NCI-H1417 (cell line): ENCODE results near the gene VDAC2.
A peak's percentile ranks its signal among the peaks of the same experiment; 100 is the strongest.

Source experiments
- DNase-seq, 3 experiments: peaks; one replicate each; lab custom pipeline; 2025; lab: John Stamatoyannopoulos, UW

The VDAC2 gene

GRCh38 chr10:75253281-75254220 lies 43.0 kb downstream of the VDAC2 start:
- no peak for DNase-seq

DNA sequence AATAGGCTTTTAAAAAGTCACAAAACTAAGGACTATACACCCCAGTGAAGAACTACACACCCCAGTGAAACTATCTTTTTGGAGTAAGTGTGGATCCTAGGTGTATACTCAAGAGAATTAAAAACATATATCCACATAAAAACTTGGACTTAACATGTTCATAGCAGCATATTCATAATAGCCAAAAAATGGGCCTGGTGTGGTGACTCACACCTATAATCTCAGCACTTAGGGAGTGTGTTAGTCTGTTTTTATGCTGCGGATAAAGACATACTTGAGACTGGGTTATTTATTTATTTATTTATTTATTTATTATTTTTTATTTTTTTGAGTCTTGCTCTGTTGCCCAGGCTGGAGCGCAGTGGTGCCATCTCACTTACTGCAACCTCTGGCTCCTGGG lies 44.1 kb downstream of the VDAC2 start:
- no peak for DNase-seq

DNA sequence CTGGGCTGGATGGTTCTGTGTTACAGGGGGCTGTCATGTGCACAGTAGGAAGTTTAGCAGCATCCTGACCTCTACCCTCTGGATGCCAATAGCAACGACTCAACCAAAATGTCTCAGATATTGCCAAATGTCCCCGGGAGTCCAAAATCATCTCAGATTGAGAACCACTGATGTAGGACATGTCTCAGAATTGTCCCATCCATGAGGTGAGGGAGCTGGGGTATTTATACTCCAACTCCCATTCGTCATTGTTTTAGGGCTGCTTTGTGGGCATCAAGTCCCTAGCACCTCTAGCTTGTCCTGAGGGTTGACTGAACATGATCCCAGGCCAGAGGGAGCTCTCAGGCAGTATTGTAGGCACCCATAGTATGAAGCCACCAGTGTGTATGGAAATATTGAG lies 50.4 kb downstream of the VDAC2 start:
- no peak for DNase-seq

- DNase-seq: peak in 2 of 3 experiments; percentile 20 to 67
Measured at GRCh38 chr10:75261813-75262705, 51.5 kb downstream of the VDAC2 start.

- DNase-seq: no peak
Measured at GRCh38 chr10:75263806-75264205, 53.2 kb downstream of the VDAC2 start.

GRCh38 chr10:75265856-75266255 lies 55.3 kb downstream of the VDAC2 start:
- DNase-seq: no peak

- no peak for DNase-seq
Measured at GRCh38 chr10:75266945-75267344, 56.3 kb downstream of the VDAC2 start.

DNA sequence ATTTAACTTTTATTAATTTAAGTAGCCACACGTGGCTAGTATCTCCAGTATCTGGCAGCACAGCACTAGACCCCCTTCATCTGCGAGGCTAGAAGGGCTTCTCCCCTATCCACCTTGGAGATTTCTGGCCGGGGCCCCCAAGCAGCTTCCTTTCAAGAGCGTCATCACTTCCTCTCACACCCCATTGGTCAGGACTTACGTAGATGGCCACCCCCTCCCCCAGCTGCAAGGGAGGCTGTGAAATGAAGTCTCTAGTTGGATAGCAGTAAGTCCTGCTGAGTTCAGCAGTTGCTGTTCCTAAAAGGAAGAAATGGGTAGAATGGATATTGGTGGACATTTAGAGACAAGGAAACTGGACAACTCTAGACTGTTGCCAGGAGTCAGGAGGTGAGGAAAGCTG lies 59.0 kb downstream of the VDAC2 start:
- DNase-seq: no peak

DNA sequence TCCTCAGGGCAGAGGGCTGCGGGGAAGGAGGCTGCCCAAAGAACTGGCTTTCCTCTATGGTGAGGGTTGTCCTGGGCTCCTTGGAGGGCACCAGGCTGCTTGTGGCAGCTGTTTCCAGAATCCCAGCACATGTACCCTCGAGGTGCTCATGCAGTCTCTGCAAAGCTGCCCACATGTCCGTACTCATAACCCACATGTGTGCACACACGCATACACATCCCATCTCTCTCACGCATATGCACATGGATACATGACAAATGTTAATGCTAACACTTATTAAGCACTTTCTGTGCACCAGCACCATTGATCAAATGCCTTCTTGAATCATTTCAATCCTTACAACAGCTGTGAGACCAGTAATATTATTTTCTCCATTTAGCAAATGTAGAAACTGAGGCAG lies 61.5 kb downstream of the VDAC2 start:
- no peak for DNase-seq

DNA sequence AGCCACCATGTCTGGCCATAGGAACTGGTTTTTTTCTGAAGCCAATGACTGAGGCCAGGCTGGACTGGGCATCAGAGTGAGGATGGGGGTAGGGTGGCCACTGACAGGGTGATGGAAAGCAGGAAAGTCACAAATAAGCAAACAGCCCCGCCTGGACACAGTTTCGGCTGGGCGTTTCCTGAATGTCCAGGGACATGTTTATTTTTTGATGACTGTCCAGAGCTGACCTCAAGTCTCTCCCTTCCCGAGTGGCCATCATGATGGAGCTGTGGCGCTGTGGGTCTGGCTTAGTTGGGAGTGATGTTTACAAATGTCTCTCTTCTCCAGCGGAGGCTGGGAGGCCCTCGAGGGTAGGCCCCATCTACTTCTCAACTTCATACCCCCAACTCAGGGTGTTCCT lies 62.3 kb downstream of the VDAC2 start:
- no peak for DNase-seq

DNA sequence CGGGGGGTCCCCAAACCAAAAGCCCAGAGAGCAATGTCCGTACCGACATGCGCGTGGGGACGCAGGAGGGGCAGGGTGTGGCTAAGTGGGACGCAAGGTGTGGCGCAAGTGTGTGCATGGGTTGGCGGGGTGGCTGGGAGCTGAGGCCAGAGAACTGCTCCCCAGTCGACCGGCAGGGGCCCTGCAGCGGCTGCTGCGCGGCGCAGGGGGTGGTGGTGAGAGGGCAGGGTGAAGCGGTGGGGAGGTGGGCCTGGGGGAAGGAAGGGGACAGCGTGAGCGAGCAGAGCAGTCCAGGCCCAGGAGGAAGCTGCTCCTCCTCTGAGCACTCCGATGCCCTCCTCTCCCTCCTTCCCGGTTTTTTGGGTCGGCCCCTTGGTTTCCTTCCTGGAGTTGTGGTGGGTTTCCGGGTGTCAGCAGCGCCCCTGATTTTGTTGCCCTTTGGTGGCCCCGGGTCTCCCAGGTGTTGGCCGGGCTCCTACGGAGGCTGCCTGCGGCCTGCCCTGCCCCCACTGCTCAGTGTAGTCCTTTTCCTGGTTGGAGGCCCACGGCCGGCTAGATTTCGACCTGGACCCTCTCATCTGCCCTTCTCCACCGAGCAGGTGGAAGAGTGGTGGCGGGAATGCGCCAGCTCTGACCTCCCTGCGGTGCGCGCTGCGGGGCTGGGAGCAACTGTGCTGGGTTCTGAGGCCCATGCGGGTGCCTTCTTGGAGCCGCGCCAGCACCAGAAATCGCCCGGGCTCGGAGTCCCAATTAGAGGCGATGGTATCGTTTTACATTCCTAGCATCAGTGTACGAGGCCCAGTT lies 65.7 kb downstream of the VDAC2 start:
- no peak for DNase-seq

GRCh38 chr10:75280236-75280635 lies 69.6 kb downstream of the VDAC2 start:
- DNase-seq: no peak
